ENCODE measurements around the gene GVQW3.

GVQW3 gene

GRCh38 chr11:76380977-76381719 lies at the start of gene GVQW3, which contains the start of gene THAP12:
GVQW3 (plus strand) TSS chr11:76381323; CDS start chr11:76381829, 506 bp downstream.
THAP12 (minus strand) TSS chr11:76381132; CDS start chr11:76380836, 296 bp downstream.
- peak; percentile 98 for DNase-seq

DNA sequence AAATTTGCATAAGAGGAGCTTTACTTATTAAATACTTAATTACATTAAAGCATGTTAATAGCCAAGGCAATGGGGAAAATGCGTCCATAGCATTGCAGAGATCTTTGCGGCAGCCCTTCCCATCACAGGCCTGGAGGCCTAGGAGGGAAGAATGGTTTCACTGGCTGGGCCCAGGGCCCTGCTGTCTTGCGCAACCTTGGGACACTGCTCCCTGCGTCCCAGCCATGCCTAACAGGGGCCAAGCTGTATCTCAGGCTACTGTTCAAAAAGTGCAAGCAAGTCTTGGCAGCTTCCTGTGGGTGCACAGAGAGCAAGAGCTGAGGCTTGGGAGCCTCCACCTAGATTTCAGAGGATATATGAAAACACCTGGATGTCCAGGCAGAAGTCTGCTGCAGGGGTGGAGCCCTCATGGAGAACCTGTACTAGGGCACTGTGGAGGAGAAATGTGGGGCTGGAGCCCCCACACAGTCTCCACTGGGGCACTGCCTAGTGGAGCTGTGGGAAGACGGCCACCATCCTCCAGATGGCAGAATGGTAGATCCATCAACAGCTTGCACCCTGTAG lies 46.2 kb upstream of the GVQW3 start:
- DNase-seq: no peak

DNA sequence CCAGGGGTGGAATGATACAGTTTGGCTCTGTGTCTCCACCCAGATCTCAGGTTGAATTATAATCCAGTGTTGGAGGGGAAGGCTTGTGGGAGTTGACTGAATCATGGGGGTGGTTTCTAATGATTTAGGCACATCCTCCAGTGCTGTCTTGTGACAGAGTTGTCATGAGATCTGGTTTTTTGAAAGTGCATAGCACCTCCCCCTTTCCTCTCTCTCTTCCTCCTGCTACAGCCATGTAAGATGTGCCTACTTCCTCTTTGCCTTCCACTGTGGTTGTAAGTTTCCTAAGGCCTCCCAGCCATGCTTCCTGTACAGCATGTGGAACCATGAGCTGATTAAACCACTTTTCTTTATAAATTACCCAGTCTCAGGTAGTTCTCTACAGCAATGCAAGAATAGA lies 45.3 kb upstream of the GVQW3 start:
- peak in 1 of 2 donors; percentile 46 for DNase-seq

- DNase-seq: no peak
Observed at GRCh38 chr11:76336597-76336996, 44.5 kb upstream of the GVQW3 start.

GRCh38 chr11:76337469-76337868 lies 43.7 kb upstream of the GVQW3 start:
- DNase-seq: peak in 1 of 2 donors; percentile 9

GRCh38 chr11:76337923-76338322 lies 43.2 kb upstream of the GVQW3 start:
- no peak for DNase-seq

- DNase-seq: peak; percentile 10 to 36
Observed at GRCh38 chr11:76339221-76339620, 41.9 kb upstream of the GVQW3 start.

DNA sequence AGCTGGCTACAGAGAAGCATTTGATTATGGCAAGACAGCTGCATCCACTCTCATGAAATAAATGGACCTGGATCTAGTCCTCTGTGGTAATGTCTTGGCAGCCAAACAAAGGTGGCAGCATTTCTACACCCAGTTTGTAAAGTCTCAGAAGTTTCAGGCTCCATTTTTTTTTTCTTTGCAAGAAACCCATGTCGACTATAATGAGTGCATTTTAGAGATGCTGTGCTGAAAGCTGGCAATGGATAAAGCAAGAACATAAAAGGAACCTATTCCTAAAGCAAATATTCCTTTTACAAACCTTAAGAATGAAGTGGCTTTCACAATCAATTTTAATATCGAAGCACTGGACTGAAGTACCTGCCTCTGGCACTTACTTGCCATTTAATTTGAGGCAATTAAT lies 33.7 kb upstream of the GVQW3 start:
- no peak for DNase-seq

DNA sequence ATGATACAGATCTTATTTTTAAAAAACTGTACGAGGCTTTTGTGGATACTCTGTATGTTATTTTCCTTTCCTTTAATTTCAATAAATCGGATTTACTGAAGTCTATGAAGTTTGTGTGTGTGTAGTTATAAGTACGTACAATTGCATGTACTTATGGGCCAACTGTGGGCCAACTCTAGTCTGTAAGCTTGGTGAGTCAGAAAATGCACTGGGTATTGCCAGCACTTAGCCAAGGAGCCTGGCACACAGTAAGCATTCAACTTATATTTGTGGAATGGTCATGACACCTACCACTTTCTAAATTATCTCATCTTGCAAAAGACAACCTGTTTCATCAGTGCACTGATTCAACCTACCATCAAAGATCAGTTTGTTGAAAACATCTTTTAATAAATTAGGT lies 32.8 kb upstream of the GVQW3 start:
- DNase-seq: no peak

DNA sequence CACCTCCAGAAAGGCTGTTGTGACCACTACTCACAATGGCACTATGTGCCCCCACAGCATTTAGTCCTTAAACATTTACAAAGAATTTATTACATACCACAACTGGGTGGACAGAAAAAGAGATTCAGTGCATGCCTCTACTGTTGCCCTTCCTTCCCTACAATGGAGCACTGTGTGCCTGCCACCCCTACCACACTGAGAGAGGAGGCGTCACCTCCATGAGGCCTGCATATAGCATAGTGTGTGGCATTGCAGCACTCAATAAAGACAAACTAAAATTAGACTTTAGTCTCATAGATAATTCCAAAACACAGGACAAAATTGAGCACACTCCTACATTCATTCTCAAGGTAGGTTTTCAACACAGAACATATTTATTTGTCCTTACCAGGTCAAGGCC lies 26.0 kb upstream of the GVQW3 start:
- DNase-seq: no peak

DNA sequence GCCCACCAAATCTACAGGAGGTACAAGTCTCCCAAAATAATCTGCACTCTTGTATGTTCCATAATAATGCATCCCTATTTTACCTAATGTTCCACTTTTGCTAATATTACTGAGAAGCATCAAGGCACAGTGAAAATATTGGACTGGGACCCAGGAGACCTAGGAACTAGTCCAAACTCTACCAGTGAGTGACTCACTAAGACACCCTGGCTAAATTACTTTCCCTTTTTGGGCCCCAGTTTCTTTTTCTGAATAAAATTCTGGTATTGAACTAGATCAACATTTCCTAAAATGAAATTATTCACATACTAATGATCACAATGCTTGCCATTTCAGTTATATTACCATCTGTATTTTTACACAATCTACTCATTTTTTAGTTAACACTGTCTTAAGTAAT lies 19.7 kb upstream of the GVQW3 start:
- no peak for DNase-seq

DNA sequence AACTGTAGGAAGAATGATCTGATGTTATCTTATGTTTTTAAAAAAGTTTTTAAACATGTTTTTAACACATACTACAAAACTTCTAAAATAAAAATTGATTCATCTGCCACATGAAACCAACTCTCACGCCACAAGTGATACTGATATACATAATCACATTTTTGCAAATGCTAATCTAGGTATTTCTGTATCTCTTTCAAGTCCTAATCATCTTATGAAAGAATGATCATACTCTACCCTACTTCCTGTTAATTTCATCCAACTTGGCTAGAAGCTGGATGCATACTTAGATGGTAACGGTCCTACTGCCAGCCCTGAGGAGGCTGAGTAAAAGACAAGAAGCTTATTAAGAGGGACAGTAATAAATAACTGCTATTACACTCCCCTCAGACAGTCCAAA lies 19.3 kb upstream of the GVQW3 start:
- no peak for DNase-seq

GRCh38 chr11:76362716-76363115 lies 18.4 kb upstream of the GVQW3 start:
- DNase-seq: no peak

- no peak for DNase-seq
Observed at GRCh38 chr11:76365038-76365679, 16.0 kb upstream of the GVQW3 start.

DNA sequence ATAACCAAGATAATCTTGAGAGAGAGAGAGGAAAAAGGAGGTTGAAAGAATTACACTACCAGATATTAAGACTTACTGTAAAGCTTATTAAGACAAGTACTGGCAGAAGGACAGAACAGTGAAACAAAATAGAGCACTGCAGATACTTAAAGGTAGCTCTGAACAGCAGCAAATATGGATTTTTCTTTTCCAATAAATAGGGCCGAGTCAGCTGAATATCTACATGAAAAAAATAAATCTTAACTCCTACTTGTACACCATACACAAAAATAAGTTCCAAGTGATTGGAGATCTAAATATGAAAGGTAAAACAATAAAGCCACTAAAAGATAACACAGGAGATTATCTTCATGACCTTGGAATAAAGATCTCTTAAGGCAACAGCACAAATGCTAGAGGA lies 12.6 kb upstream of the GVQW3 start:
- DNase-seq: no peak

- no peak for DNase-seq
Observed at GRCh38 chr11:76369406-76369805, 11.7 kb upstream of the GVQW3 start.

- no peak for DNase-seq
Observed at GRCh38 chr11:76371170-76371569, 10.0 kb upstream of the GVQW3 start.

- DNase-seq: no peak
Observed at GRCh38 chr11:76376746-76377558, 4.2 kb upstream of the GVQW3 start.

DNA sequence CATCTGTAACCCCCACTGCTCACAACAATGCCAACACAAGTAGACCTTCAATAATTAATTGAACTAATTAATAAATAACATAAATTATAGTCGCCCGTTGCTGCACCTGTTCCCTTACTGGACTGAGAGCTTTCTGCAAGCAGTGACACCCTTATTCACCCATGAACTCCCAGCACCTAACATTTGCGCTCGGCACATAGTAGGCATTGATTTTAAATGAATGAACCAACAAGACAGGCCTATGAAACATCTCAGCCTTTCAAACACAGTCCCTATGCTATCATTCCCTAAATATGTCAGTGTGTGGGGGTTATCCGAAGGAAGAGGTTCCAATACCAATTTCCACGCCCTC lies 1.3 kb upstream of the GVQW3 start:
- DNase-seq: no peak

GRCh38 chr11:76380159-76380976 lies 755 bp upstream of the GVQW3 start:
- DNase-seq: peak; percentile 50 to 67

- DNase-seq: no peak
Observed at GRCh38 chr11:76382209-76382608, 1.1 kb downstream of the GVQW3 start.

DNA sequence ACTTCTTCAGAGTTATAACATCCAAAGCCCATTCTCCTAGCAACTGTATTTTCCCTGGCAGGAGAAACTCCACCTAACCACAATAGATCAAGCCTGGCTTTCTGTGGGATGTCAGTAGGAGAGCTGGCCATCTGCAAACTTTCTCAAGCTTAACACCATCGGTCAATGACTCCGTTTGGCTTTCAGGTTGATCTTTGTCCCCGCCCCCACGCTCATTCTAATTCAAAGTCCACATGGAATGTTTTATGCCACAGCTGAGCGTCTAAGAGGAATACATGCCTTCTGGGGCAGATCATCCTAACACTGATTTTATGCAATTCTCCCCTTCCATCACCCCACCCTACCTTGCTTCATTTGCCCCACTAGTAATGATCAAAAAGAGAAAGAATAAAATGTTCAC lies 4.8 kb downstream of the GVQW3 start:
- no peak for DNase-seq

DNA sequence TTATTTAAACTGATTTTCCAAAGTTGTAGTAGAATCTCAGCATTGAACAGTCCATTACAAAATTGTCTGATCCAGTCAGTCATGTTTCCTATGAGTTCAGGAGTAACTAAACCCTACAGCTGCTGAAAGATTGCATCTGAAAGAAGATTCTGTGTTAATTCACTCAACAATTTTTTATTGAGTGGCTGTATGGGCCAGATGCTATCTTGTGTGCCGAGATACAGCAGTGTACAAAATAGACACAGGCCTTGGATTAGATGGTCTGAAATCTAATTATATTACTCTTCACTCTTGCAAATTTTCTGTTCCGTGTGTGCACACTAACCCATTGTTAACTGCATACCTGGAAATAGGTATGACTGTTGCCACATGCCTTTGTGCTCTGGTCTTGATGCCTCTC lies 7.3 kb downstream of the GVQW3 start:
- DNase-seq: no peak

Data from CD4-positive, alpha-beta T cell treated with Interleukin-4 for 1 hour (primary cell).